Fibroblast of peridontal ligament (primary cell): ENCODE results near the gene OR2A25.
"Not testable (repeated sequence)": the region's sequence is repeated elsewhere in the genome, so short reads cannot be mapped to it uniquely, and the experiment has no call there.

Source experiments
- DNase-seq: peaks from one replicate; pipeline ENCODE4 v3.0.0-alpha.2; 2010; ENCODE audit errors: extremely low read depth

OR2A25 gene

GRCh38 chr7:144069511-144069910 is at the start of gene OR2A25:
TSS of gene OR2A25 (plus strand) at chr7:144069811. CDS start at chr7:144074220, 4,409 bp downstream.
- no peak for DNase-seq

GRCh38 chr7:144020340-144020739 is 49.3 kb upstream of the OR2A25 start:
- no peak for DNase-seq

GRCh38 chr7:144022169-144022568 is 47.4 kb upstream of the OR2A25 start:
- DNase-seq: no peak

GRCh38 chr7:144023171-144023827 is 46.3 kb upstream of the OR2A25 start:
- no peak for DNase-seq

GRCh38 chr7:144024213-144024612 is 45.4 kb upstream of the OR2A25 start:
- no peak for DNase-seq

GRCh38 chr7:144026203-144026883 is 43.3 kb upstream of the OR2A25 start:
- DNase-seq: no peak

GRCh38 chr7:144027070-144027469 is 42.5 kb upstream of the OR2A25 start:
- peak; percentile 64 for DNase-seq

GRCh38 chr7:144027974-144028373 is 41.6 kb upstream of the OR2A25 start:
- no peak for DNase-seq

- DNase-seq: no peak
Measured at GRCh38 chr7:144028547-144028946, 41.1 kb upstream of the OR2A25 start.

- no peak for DNase-seq
Measured at GRCh38 chr7:144032516-144032915, 37.1 kb upstream of the OR2A25 start.

- no peak for DNase-seq
Measured at GRCh38 chr7:144032985-144033709, 36.5 kb upstream of the OR2A25 start.

GRCh38 chr7:144035385-144035784 is 34.2 kb upstream of the OR2A25 start:
- no peak for DNase-seq

GRCh38 chr7:144036302-144036885 is 33.2 kb upstream of the OR2A25 start:
- no peak for DNase-seq

GRCh38 chr7:144037414-144038035 is 32.1 kb upstream of the OR2A25 start:
- DNase-seq: no peak

- DNase-seq: no peak
Measured at GRCh38 chr7:144038887-144039286, 30.7 kb upstream of the OR2A25 start.

GRCh38 chr7:144048648-144049047 is 21.0 kb upstream of the OR2A25 start, which contains the start of gene OR2A5:
TSS of gene OR2A5 (plus strand) at chr7:144048948. CDS start at chr7:144050402, 1,454 bp downstream.
- no peak for DNase-seq

GRCh38 chr7:144049491-144049890 is 20.1 kb upstream of the OR2A25 start:
- no peak for DNase-seq

GRCh38 chr7:144050093-144050492 is 19.5 kb upstream of the OR2A25 start:
- DNase-seq: no peak

- not testable (repeated sequence) for DNase-seq
Measured at GRCh38 chr7:144050884-144051283, 18.7 kb upstream of the OR2A25 start.

- DNase-seq: no peak
Measured at GRCh38 chr7:144057954-144058353, 11.7 kb upstream of the OR2A25 start.

- no peak for DNase-seq
Measured at GRCh38 chr7:144063710-144064109, 5.9 kb upstream of the OR2A25 start.

- no peak for DNase-seq
Measured at GRCh38 chr7:144069953-144070352, 342 bp downstream of the OR2A25 start.
